Measurements from ENCODE around the gene RAB10. TPM values are rescaled to one million over a fixed set of nuclear protein-coding genes. Genes with fewer than 3 reads are reported as not detected.

RAB10 gene
- total and polyA plus RNA-seq, 2 experiments from 2014 or later: 100 to 122 TPM

DNA sequence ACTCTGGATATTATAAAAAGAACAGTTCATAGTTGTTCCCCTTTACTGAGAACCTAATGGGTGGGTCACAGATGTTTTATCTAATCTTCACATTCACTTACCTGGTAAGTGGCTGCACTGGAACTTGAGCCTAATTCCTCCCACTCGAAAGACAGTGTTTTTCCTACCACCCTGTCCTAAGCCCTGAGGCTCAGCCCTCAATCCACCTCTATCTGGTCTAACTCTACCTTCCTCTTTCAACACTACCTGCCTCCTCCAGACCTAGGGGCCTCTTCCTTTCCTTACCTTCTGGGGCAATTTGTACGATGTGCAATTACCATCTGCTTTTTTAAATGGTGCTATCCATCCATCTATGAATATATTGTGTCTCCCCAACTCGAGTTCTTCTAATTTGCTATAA, 41.9 kb upstream of the RAB10 start:
- H4K20me1 ChIP-seq (ENCODE audit: insufficient read depth, poor library complexity, severe bottlenecking): no peaks in the 10 kb centered on the region
- H2AFZ ChIP-seq: no peak overlapping the region
- H3K36me3 ChIP-seq (replicated peaks; ENCODE audit: insufficient read depth, low read depth): no peaks in the 10 kb centered on the region
- no peak overlapping the region for H3K4me3 ChIP-seq
- H3K4me1 ChIP-seq (ENCODE audit: insufficient read depth): no peaks in the 10 kb centered on the region
- H3K4me2 ChIP-seq: no peak overlapping the region
- TF ChIP-seq EZH2phosphoT487 (IDR thresholded peaks at IDR 0.05; ENCODE audit: low read depth, severe bottlenecking, unreplicated experiment) (no peak), EZH2 (IDR thresholded peaks at IDR 0.05; ENCODE audit: borderline replicate concordance) (no peak)
- TF ChIP-seq, protein P1, sequence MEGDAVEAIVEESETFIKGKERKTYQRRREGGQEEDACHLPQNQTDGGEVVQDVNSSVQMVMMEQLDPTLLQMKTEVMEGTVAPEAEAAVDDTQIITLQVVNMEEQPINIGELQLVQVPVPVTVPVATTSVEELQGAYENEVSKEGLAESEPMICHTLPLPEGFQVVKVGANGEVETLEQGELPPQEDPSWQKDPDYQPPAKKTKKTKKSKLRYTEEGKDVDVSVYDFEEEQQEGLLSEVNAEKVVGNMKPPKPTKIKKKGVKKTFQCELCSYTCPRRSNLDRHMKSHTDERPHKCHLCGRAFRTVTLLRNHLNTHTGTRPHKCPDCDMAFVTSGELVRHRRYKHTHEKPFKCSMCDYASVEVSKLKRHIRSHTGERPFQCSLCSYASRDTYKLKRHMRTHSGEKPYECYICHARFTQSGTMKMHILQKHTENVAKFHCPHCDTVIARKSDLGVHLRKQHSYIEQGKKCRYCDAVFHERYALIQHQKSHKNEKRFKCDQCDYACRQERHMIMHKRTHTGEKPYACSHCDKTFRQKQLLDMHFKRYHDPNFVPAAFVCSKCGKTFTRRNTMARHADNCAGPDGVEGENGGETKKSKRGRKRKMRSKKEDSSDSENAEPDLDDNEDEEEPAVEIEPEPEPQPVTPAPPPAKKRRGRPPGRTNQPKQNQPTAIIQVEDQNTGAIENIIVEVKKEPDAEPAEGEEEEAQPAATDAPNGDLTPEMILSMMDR (IDR thresholded peaks at IDR 0.05; ENCODE audit: poor library complexity): no peak
- H3K27me3 ChIP-seq: no peaks in the 10 kb centered on the region
- no peak for DNase-seq (ENCODE audit: low spot score)
- H3K27ac ChIP-seq: no peak overlapping the region
- H3K9me2 ChIP-seq (replicated peaks; ENCODE audit: insufficient read depth): no peaks in the 10 kb centered on the region
- 71% methylated on average over 3 of the region's 3 CpGs for WGBS (ENCODE audit: low lambda C conversion rate, missing lambda C conversion rate)
- no peaks in the 10 kb centered on the region for H3K79me2 ChIP-seq
- no peaks in the 10 kb centered on the region for H3K9me3 ChIP-seq (ENCODE audit: low read depth)

DNA sequence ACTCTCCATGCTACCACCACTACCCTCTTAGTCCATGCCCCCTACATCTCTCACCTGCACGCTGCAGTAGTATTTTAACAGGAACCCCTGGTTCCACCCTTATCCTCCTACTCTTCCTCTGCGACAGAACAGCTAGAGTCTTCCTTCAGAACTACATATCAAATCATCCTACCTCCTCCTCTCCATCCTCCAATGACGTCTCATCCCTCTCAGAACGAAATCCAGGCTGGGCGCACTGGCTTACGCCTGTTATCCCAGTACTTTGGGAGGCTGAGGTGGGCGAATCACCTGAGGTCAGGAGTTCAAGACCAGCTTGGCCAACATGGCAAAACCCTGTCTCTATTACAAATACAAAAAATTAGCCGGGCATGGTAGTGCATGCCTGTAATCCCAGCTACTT, 41.3 kb upstream of the RAB10 start:
- H4K20me1 ChIP-seq (ENCODE audit: insufficient read depth, poor library complexity, severe bottlenecking): no peaks in the 10 kb centered on the region
- no peaks in the 10 kb centered on the region for H3K36me3 ChIP-seq (replicated peaks; ENCODE audit: insufficient read depth, low read depth)
- no peak overlapping the region for H3K4me2 ChIP-seq
- H2AFZ ChIP-seq: no peak overlapping the region
- H3K27me3 ChIP-seq: no peaks in the 10 kb centered on the region
- H3K4me1 ChIP-seq (ENCODE audit: insufficient read depth): no peaks in the 10 kb centered on the region
- H3K9me2 ChIP-seq (replicated peaks; ENCODE audit: insufficient read depth): no peaks in the 10 kb centered on the region
- DNase-seq (ENCODE audit: low spot score): no peak
- H3K27ac ChIP-seq: no peak overlapping the region
- no peaks in the 10 kb centered on the region for H3K79me2 ChIP-seq
- WGBS (ENCODE audit: low lambda C conversion rate, missing lambda C conversion rate): 91% methylated on average over 8 of the region's 8 CpGs
- H3K9me3 ChIP-seq (ENCODE audit: low read depth): no peaks in the 10 kb centered on the region
- no peak for TF ChIP-seq EZH2phosphoT487 (IDR thresholded peaks at IDR 0.05; ENCODE audit: low read depth, severe bottlenecking, unreplicated experiment)
- no peak overlapping the region for H3K4me3 ChIP-seq

DNA sequence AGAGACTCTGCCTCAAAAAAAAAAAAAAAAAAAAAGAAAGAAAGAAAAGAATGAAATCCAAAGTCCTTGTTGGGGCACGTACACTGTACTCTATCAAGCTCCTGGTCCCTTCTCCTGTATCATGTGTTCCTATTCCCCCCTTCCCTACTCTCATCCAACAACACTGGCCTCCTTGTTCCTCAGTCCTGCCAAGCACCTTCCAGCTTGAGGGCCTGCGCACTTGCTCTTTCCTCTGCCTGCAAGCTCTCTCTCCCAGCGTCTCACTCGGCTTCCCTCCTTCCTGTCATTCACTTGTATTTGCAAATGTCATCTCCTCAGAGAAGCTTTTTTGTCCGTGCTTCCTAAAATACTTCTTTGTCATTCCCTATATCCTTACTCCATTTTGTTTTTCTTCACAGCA, 40.8 kb upstream of the RAB10 start:
- Histone ChIP-seq H3K27me3 (no peaks in the 10 kb centered on the region), H3K79me2 (no peaks in the 10 kb centered on the region), H3K9me2 (replicated peaks; ENCODE audit: insufficient read depth) (no peaks in the 10 kb centered on the region), H3K4me1 (ENCODE audit: insufficient read depth) (no peaks in the 10 kb centered on the region), H4K20me1 (ENCODE audit: insufficient read depth, poor library complexity, severe bottlenecking) (no peaks in the 10 kb centered on the region), H3K27ac (no peak overlapping the region), H3K9me3 (ENCODE audit: low read depth) (no peaks in the 10 kb centered on the region), H3K4me2 (no peak overlapping the region), H3K36me3 (replicated peaks; ENCODE audit: insufficient read depth, low read depth) (no peaks in the 10 kb centered on the region), H3K4me3 (no peak overlapping the region), H2AFZ (no peak overlapping the region)
- WGBS (ENCODE audit: low lambda C conversion rate, missing lambda C conversion rate): 88% methylated on average over 5 of the region's 5 CpGs
- DNase-seq (ENCODE audit: low spot score): no peak
- no peak for TF ChIP-seq EZH2phosphoT487 (IDR thresholded peaks at IDR 0.05; ENCODE audit: low read depth, severe bottlenecking, unreplicated experiment)
- TF ChIP-seq EZH2 (IDR thresholded peaks at IDR 0.05; ENCODE audit: borderline replicate concordance): no peak
- TF ChIP-seq, protein P1 (IDR thresholded peaks at IDR 0.05; ENCODE audit: poor library complexity): no peak

DNA sequence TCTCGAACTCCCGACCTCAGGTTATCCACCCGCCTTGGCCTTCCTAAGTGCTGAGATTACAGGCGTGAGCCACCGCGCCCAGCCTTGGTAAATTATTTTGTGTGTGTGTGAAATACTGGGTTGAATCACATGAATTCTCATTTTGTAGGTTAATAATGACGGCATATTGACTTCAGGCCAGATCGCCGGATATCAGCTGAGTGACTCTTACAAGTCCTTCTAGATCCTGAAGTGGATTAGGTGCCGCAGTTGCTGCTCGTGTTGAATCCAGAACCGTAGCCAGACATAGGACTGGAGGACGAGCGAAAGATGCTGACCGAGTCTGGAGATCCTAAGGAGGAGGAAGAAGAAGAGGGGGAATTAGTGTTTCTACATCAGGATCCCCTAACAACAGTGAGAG, 39.4 kb upstream of the RAB10 start:
- no peaks in the 10 kb centered on the region for H3K36me3 ChIP-seq (replicated peaks; ENCODE audit: insufficient read depth, low read depth)
- no peaks in the 10 kb centered on the region for H3K27me3 ChIP-seq
- no peak overlapping the region for H3K27ac ChIP-seq
- TF ChIP-seq EZH2 (IDR thresholded peaks at IDR 0.05; ENCODE audit: borderline replicate concordance) (no peak), EZH2phosphoT487 (IDR thresholded peaks at IDR 0.05; ENCODE audit: low read depth, severe bottlenecking, unreplicated experiment) (no peak)
- TF ChIP-seq, protein P1 (IDR thresholded peaks at IDR 0.05; ENCODE audit: poor library complexity): no peak
- H3K4me3 ChIP-seq: no peak overlapping the region
- H3K9me3 ChIP-seq (ENCODE audit: low read depth): no peaks in the 10 kb centered on the region
- no peaks in the 10 kb centered on the region for H3K79me2 ChIP-seq
- 93% methylated on average over 15 of the region's 15 CpGs for WGBS (ENCODE audit: low lambda C conversion rate, missing lambda C conversion rate)
- no peak for DNase-seq (ENCODE audit: low spot score)
- no peaks in the 10 kb centered on the region for H4K20me1 ChIP-seq (ENCODE audit: insufficient read depth, poor library complexity, severe bottlenecking)
- no peaks in the 10 kb centered on the region for H3K4me1 ChIP-seq (ENCODE audit: insufficient read depth)
- H3K9me2 ChIP-seq (replicated peaks; ENCODE audit: insufficient read depth): no peaks in the 10 kb centered on the region
- no peak overlapping the region for H2AFZ ChIP-seq
- H3K4me2 ChIP-seq: no peak overlapping the region

Measured in hepatocyte (in vitro differentiated cells).